K562 (cell line): ENCODE results near the gene ANKRD60. TPM values are rescaled to one million over a fixed set of nuclear protein-coding genes. Genes with fewer than 3 reads are reported as not detected.
A peak's percentile ranks its signal among the peaks of the same experiment; 100 is the strongest.

Source experiments
- ATF4 ChIP-seq: fragments of 450-650 bp; formaldehyde crosslinking; IDR thresholded peaks from 2 replicates; pipeline ENCODE4 v1.4.0; 2022; ENCODE audit warnings: mild to moderate bottlenecking, moderate library complexity
- COPS2 ChIP-seq: fragments of 450-650 bp; conservative IDR thresholded peaks from 2 replicates; pipeline ENCODE4 v1.6.1; 2016; ENCODE audit warnings: mild to moderate bottlenecking, moderate library complexity
- FOXA1 ChIP-seq: fragments of 450-650 bp; IDR thresholded peaks from 2 replicates; pipeline ENCODE4 v1.6.1; 2016; ENCODE audit warnings: mild to moderate bottlenecking, borderline replicate concordance
- GABPB1 ChIP-seq: sonication (generic); formaldehyde crosslinking; IDR thresholded peaks from 2 replicates; pipeline ENCODE4 v1.8.0; 2022; ENCODE audit warnings: mild to moderate bottlenecking, missing genetic modification reagents
- GABPB2 ChIP-seq: fragments of 250-450 bp; sonication (Bioruptor Pico); conservative IDR thresholded peaks from 2 replicates; pipeline ENCODE4 v1.5.1; 2021; ENCODE audit warnings: mild to moderate bottlenecking
- GTF3C2 ChIP-seq: IDR thresholded peaks from 3 replicates; pipeline ENCODE4 v1.6.1; 2011; ENCODE audit warnings: borderline replicate concordance, mild to moderate bottlenecking, moderate library complexity; ENCODE audit not compliant: insufficient read length; ENCODE audit errors: extremely low read depth
- MEF2A ChIP-seq: IDR thresholded peaks from 2 replicates; pipeline ENCODE4 v1.6.1; 2011; ENCODE audit warnings: low read depth, mild to moderate bottlenecking, low read length, moderate library complexity; ENCODE audit not compliant: control insufficient read depth
- NCOR1 ChIP-seq: fragments of 450-650 bp; IDR thresholded peaks from 2 replicates; pipeline ENCODE4 v1.6.1; 2016; ENCODE audit warnings: mild to moderate bottlenecking, moderate library complexity
- RAD51 ChIP-seq: fragments of 450-650 bp; IDR thresholded peaks from 2 replicates; pipeline ENCODE4 v1.7.1; 2016; ENCODE audit warnings: low read depth, mild to moderate bottlenecking, borderline replicate concordance
- RB1 ChIP-seq: fragments of 450-650 bp; IDR thresholded peaks from 2 replicates; pipeline ENCODE4 v1.6.1; 2017; ENCODE audit warnings: low read depth, mild to moderate bottlenecking
- SIX5 ChIP-seq, 2 experiments: IDR thresholded peaks; 2 replicates each; pipeline ENCODE4 v1.6.1; 2011; ENCODE audit warnings: low read length in 2 of 2, borderline replicate concordance in 1 of 2, low read depth in 1 of 2, mild to moderate bottlenecking in 1 of 2, moderate library complexity in 1 of 2; ENCODE audit not compliant: insufficient read depth in 1 of 2
- SP1 ChIP-seq: sonication (generic); formaldehyde crosslinking; IDR thresholded peaks from 2 replicates; pipeline ENCODE4 v1.8.1; 2022; ENCODE audit warnings: mild to moderate bottlenecking, missing genetic modification reagents
- TFAM ChIP-seq: fragments of 250-450 bp; sonication (Bioruptor Pico); conservative IDR thresholded peaks from 2 replicates; pipeline ENCODE4 v1.5.0; 2021; ENCODE audit warnings: mild to moderate bottlenecking, moderate library complexity
- ZBTB17 ChIP-seq: fragments of 450-650 bp; formaldehyde crosslinking; IDR thresholded peaks from 2 replicates; pipeline ENCODE4 v1.4.0; 2020; ENCODE audit warnings: mild to moderate bottlenecking
- ZBTB43 ChIP-seq: sonication (generic); formaldehyde crosslinking; IDR thresholded peaks from 2 replicates; pipeline ENCODE4 v1.8.0; 2023; ENCODE audit warnings: mild to moderate bottlenecking, missing genetic modification reagents
- ZKSCAN1 ChIP-seq: fragments of 150-350 bp; IDR thresholded peaks from 2 replicates; pipeline ENCODE4 v1.6.1; 2016; ENCODE audit warnings: low read depth, low read length
- ZNF217 ChIP-seq: sonication (generic); formaldehyde crosslinking; IDR thresholded peaks from 2 replicates; pipeline ENCODE4 v1.8.0; 2022; ENCODE audit warnings: mild to moderate bottlenecking, missing genetic modification reagents
- ZNF253 ChIP-seq: fragments of 250-450 bp; sonication (Bioruptor Pico); conservative IDR thresholded peaks from 2 replicates; pipeline ENCODE4 v1.6.1; 2021; ENCODE audit warnings: mild to moderate bottlenecking
- ZNF280B ChIP-seq: fragments of 250-450 bp; sonication (Bioruptor Pico); IDR thresholded peaks from 2 replicates; pipeline ENCODE4 v1.5.1; 2021; ENCODE audit warnings: mild to moderate bottlenecking
- ZNF436 ChIP-seq: fragments of 250-450, 450-650 bp; sonication (Bioruptor Pico); formaldehyde crosslinking; IDR thresholded peaks from 2 replicates; pipeline ENCODE4 v1.7.0; 2020; ENCODE audit warnings: mild to moderate bottlenecking
- ZNF511 ChIP-seq: sonication (generic); formaldehyde crosslinking; IDR thresholded peaks from 2 replicates; pipeline ENCODE4 v1.8.0; 2022; ENCODE audit warnings: mild to moderate bottlenecking, missing genetic modification reagents
- ZNF75A ChIP-seq: fragments of 450-650 bp; formaldehyde crosslinking; IDR thresholded peaks from 2 replicates; pipeline ENCODE4 v1.4.0; 2020; ENCODE audit warnings: mild to moderate bottlenecking
- polyA plus RNA-seq, 8 experiments: library from polyadenylated mRNA; depleted of rRNA in 4 of 8; stranded (reverse) in 5 of 8; unstranded in 3 of 8; fragments of >200 nt; fragmentation: Nextera tagmentation in 2 of 8; fragmentation: Illumina TruSeq in 1 of 8; extraction: Ambion mirVana in 2 of 8; extraction: Trizol in 1 of 8; gene quantifications; 2 replicates each; pipeline versions ENCODE4 v1.2.1 to v1.2.3, GENCODE V29; 2011 to 2014; ENCODE audit warnings: inconsistent platforms in 1 of 8, missing spikeins in 1 of 8
- total RNA-seq, 7 experiments: library from RNA; depleted of rRNA in 6 of 7; stranded (reverse); fragments of >200 nt in 6 of 7; fragmentation: Illumina TruSeq in 2 of 7; extraction: Trizol in 2 of 7; gene quantifications; 2 replicates each; pipeline versions ENCODE4 v1.2.1 to v1.2.3, GENCODE V29; 2011 to 2021; ENCODE audit warnings: low replicate concordance in 1 of 7

ANKRD60 gene
- total and polyA plus RNA-seq, 9 of the 15 experiments (the other 6 are each of a cell fraction or from before 2014, with no cell fraction given), result not detected

GRCh38 chr20:58209652-58210397 lies 18.6 kb downstream of the ANKRD60 start (continued):
- no peak for TF ChIP-seq ZNF75A (CRISPR knock-in tag)
- no peak for TF ChIP-seq COPS2
- TF ChIP-seq GABPB2 (CRISPR knock-in tag), result no peak
- TF ChIP-seq ZNF217 (CRISPR knock-in tag), result no peak
- TF ChIP-seq SP1 (CRISPR knock-in tag), result peak; percentile 62; the same call in 1 of the 2 replicates
- TF ChIP-seq ZBTB43 (CRISPR knock-in tag), result no peak
- TF ChIP-seq ZNF511 (CRISPR knock-in tag), result no peak
- TF ChIP-seq ZNF280B (CRISPR knock-in tag), result no peak
- no peak for TF ChIP-seq TFAM (CRISPR knock-in tag)
- TF ChIP-seq ZNF436 (CRISPR knock-in tag), result no peak
- no peak for TF ChIP-seq ZNF253 (CRISPR knock-in tag)
- peak; percentile 14; the same call in 1 of the 2 replicates for TF ChIP-seq NCOR1
- TF ChIP-seq SIX5 (IDR thresholded peaks at IDR 0.05; ENCODE audit: borderline replicate concordance in 1 of 2, insufficient read depth in 1 of 2, low read depth in 1 of 2, low read length in 2 of 2), result no peak
- no peak for TF ChIP-seq RAD51
- no peak for TF ChIP-seq ATF4 (CRISPR knock-in tag)
- TF ChIP-seq ZKSCAN1, result 0 out of 2 replicates have a peak, but pooled peaks have one; percentile 21
- peak; percentile 66; the same call in 1 of the 2 replicates for TF ChIP-seq GABPB1 (CRISPR knock-in tag)
- TF ChIP-seq ZBTB17 (CRISPR knock-in tag), result no peak
- TF ChIP-seq FOXA1, result no peak
- TF ChIP-seq MEF2A, result no peak
- TF ChIP-seq RB1, result peak; percentile 96
- no peak for TF ChIP-seq GTF3C2
